ENCODE measurements around the gene EPHA10. TPM values are rescaled to one million over a fixed set of nuclear protein-coding genes. Genes with fewer than 3 reads are reported as not detected.

The EPHA10 gene
- total RNA-seq (not detected), polyA plus RNA-seq (not detected)

GRCh38 chr1:37764888-37765441 is at the start of gene EPHA10:
Gene EPHA10 (minus strand): TSS chr1:37765120. CDS start chr1:37765066, 54 bp downstream.
- Mint-ChIP-seq H3K27ac (no peak within 1 kb of the TSS), H3K27me3 (peaks cover 70% of the 10 kb centered on the region), H3K4me3 (peak within 1 kb of the TSS in 1 of 4 donors; percentile 75), H3K9me3 (peaks cover 0 to 3% (median 0%) of the 10 kb centered on the region in 7 donors), H3K4me1 (peaks cover 0 to 20% (median 1%) of the 10 kb centered on the region in 4 donors), H3K36me3 (no peaks in the 10 kb centered on the region)
- no peak for ATAC-seq (ENCODE audit: low read depth in 2 of 2)
- DNase-seq: no peak
- Histone ChIP-seq H3K27me3 (ENCODE audit: control insufficient read depth, insufficient read depth, low read length) (peaks cover 26% of the 10 kb centered on the region), H3K36me3 (ENCODE audit: control insufficient read depth, insufficient read depth, low read length) (no peaks in the 10 kb centered on the region), H3K27ac (ENCODE audit: insufficient read depth, low read length, poor library complexity, severe bottlenecking) (no peak within 1 kb of the TSS), H3K4me3 (ENCODE audit: low read depth, low read length) (no peak within 1 kb of the TSS), H3K9me3 (ENCODE audit: control insufficient read depth in 2 of 2, low read length in 2 of 2) (no peaks in the 10 kb centered on the region), H3K4me1 (ENCODE audit: control insufficient read depth, insufficient read depth, low read length, poor library complexity, severe bottlenecking) (peaks cover 7% of the 10 kb centered on the region)

GRCh38 chr1:37814252-37814651 is 49.3 kb upstream of the EPHA10 start:
- DNase-seq (no peak), ATAC-seq (ENCODE audit: low read depth in 2 of 2) (no peak)
- peaks cover 0 to 15% (median 7%) of the 10 kb centered on the region in 4 donors for H3K4me1 Mint-ChIP-seq
- peaks cover 12% of the 10 kb centered on the region for H3K36me3 Mint-ChIP-seq
- H3K4me3 Mint-ChIP-seq: no peak overlapping the region
- H3K36me3 ChIP-seq (ENCODE audit: control insufficient read depth, insufficient read depth, low read length): peaks cover 37% of the 10 kb centered on the region
- H3K27me3 Mint-ChIP-seq: no peaks in the 10 kb centered on the region
- H3K4me1 ChIP-seq (ENCODE audit: control insufficient read depth, insufficient read depth, low read length, poor library complexity, severe bottlenecking): peaks cover 3% of the 10 kb centered on the region
- H3K27ac ChIP-seq (ENCODE audit: insufficient read depth, low read length, poor library complexity, severe bottlenecking): no peak overlapping the region
- H3K9me3 ChIP-seq (ENCODE audit: control insufficient read depth in 2 of 2, low read length in 2 of 2): no peaks in the 10 kb centered on the region
- peak overlapping the region in 1 of 3 donors; percentile 35 for H3K27ac Mint-ChIP-seq
- no peaks in the 10 kb centered on the region for H3K27me3 ChIP-seq (ENCODE audit: control insufficient read depth, insufficient read depth, low read length)
- H3K9me3 Mint-ChIP-seq: no peaks in the 10 kb centered on the region
- no peak overlapping the region for H3K4me3 ChIP-seq (ENCODE audit: low read depth, low read length)

- no peaks in the 10 kb centered on the region for H3K9me3 Mint-ChIP-seq
- no peak overlapping the region for H3K4me3 Mint-ChIP-seq
- H3K36me3 ChIP-seq (ENCODE audit: control insufficient read depth, insufficient read depth, low read length): peaks cover 32% of the 10 kb centered on the region
- peak overlapping the region in 1 of 3 donors; percentile 35 for H3K27ac Mint-ChIP-seq
- no peaks in the 10 kb centered on the region for H3K27me3 ChIP-seq (ENCODE audit: control insufficient read depth, insufficient read depth, low read length)
- H3K36me3 Mint-ChIP-seq: peaks cover 12% of the 10 kb centered on the region
- no peak for DNase-seq
- no peak overlapping the region for H3K27ac ChIP-seq (ENCODE audit: insufficient read depth, low read length, poor library complexity, severe bottlenecking)
- H3K4me3 ChIP-seq (ENCODE audit: low read depth, low read length): no peak overlapping the region
- no peaks in the 10 kb centered on the region for H3K9me3 ChIP-seq (ENCODE audit: control insufficient read depth in 2 of 2, low read length in 2 of 2)
- H3K27me3 Mint-ChIP-seq: no peaks in the 10 kb centered on the region
- no peak for ATAC-seq (ENCODE audit: low read depth in 2 of 2)
- H3K4me1 Mint-ChIP-seq: peaks cover 0 to 22% (median 10%) of the 10 kb centered on the region in 4 donors
- peaks cover 9% of the 10 kb centered on the region for H3K4me1 ChIP-seq (ENCODE audit: control insufficient read depth, insufficient read depth, low read length, poor library complexity, severe bottlenecking)
These were observed 48.7 kb upstream of the EPHA10 start for GRCh38 chr1:37813529-37814145.

- Mint-ChIP-seq H3K9me3 (no peaks in the 10 kb centered on the region), H3K27ac (peak overlapping the region in 2 of 3 donors; percentile 34 to 41), H3K4me3 (peak overlapping the region in 3 of 4 donors; percentile 55 to 86 (median 78)), H3K4me1 (peaks cover 0 to 38% (median 13%) of the 10 kb centered on the region in 4 donors), H3K27me3 (no peaks in the 10 kb centered on the region), H3K36me3 (peaks cover 4% of the 10 kb centered on the region)
- Histone ChIP-seq H3K4me1 (ENCODE audit: control insufficient read depth, insufficient read depth, low read length, poor library complexity, severe bottlenecking) (peaks cover 26% of the 10 kb centered on the region), H3K36me3 (ENCODE audit: control insufficient read depth, insufficient read depth, low read length) (peaks cover 24% of the 10 kb centered on the region), H3K9me3 (ENCODE audit: control insufficient read depth in 2 of 2, low read length in 2 of 2) (no peaks in the 10 kb centered on the region), H3K27ac (ENCODE audit: insufficient read depth, low read length, poor library complexity, severe bottlenecking) (no peak overlapping the region), H3K4me3 (ENCODE audit: low read depth, low read length) (no peak overlapping the region), H3K27me3 (ENCODE audit: control insufficient read depth, insufficient read depth, low read length) (no peaks in the 10 kb centered on the region)
- DNase-seq (peak; percentile 44 to 76 (median 62)), ATAC-seq (ENCODE audit: low read depth in 2 of 2) (peak; percentile 31 to 35)
These were observed 46.2 kb upstream of the EPHA10 start for GRCh38 chr1:37811027-37811655.

GRCh38 chr1:37809942-37810341 is 45.0 kb upstream of the EPHA10 start:
- no peak for DNase-seq

GRCh38 chr1:37808369-37809319 is 43.7 kb upstream of the EPHA10 start:
- peak overlapping the region; percentile 91 for H3K27ac ChIP-seq (ENCODE audit: insufficient read depth, low read length, poor library complexity, severe bottlenecking)
- Mint-ChIP-seq H3K9me3 (no peaks in the 10 kb centered on the region), H3K36me3 (peaks cover 21% of the 10 kb centered on the region), H3K27me3 (no peaks in the 10 kb centered on the region), H3K4me3 (peak overlapping the region; percentile 92 to 99 (median 95)), H3K4me1 (peaks cover 4 to 49% (median 19%) of the 10 kb centered on the region in 4 donors), H3K27ac (peak overlapping the region; percentile 90 to 98 (median 91))
- peaks cover 33% of the 10 kb centered on the region for H3K36me3 ChIP-seq (ENCODE audit: control insufficient read depth, insufficient read depth, low read length)
- H3K4me1 ChIP-seq (ENCODE audit: control insufficient read depth, insufficient read depth, low read length, poor library complexity, severe bottlenecking): peaks cover 34% of the 10 kb centered on the region
- no peak for DNase-seq
- ATAC-seq (ENCODE audit: low read depth in 2 of 2): peak in 1 of 2 donors; percentile 25
- peak overlapping the region; percentile 51 for H3K4me3 ChIP-seq (ENCODE audit: low read depth, low read length)
- no peaks in the 10 kb centered on the region for H3K9me3 ChIP-seq (ENCODE audit: control insufficient read depth in 2 of 2, low read length in 2 of 2)
- no peaks in the 10 kb centered on the region for H3K27me3 ChIP-seq (ENCODE audit: control insufficient read depth, insufficient read depth, low read length)

More at GRCh38 chr1:37809942-37810341, 45.0 kb upstream of the EPHA10 start:
- Mint-ChIP-seq H3K9me3 (no peaks in the 10 kb centered on the region), H3K4me1 (peaks cover 0 to 49% (median 19%) of the 10 kb centered on the region in 4 donors), H3K27me3 (no peaks in the 10 kb centered on the region), H3K27ac (peak overlapping the region in 1 of 3 donors; percentile 55), H3K4me3 (peak overlapping the region; percentile 52 to 87 (median 81)), H3K36me3 (peaks cover 10% of the 10 kb centered on the region)
- Histone ChIP-seq H3K27me3 (ENCODE audit: control insufficient read depth, insufficient read depth, low read length) (no peaks in the 10 kb centered on the region), H3K4me3 (ENCODE audit: low read depth, low read length) (no peak overlapping the region), H3K36me3 (ENCODE audit: control insufficient read depth, insufficient read depth, low read length) (peaks cover 25% of the 10 kb centered on the region), H3K9me3 (ENCODE audit: control insufficient read depth in 2 of 2, low read length in 2 of 2) (no peaks in the 10 kb centered on the region), H3K4me1 (ENCODE audit: control insufficient read depth, insufficient read depth, low read length, poor library complexity, severe bottlenecking) (peaks cover 34% of the 10 kb centered on the region), H3K27ac (ENCODE audit: insufficient read depth, low read length, poor library complexity, severe bottlenecking) (no peak overlapping the region)
- ATAC-seq (ENCODE audit: low read depth in 2 of 2): no peak
